ENCODE measurements around the gene HAPLN2. TPM values are rescaled to one million over a fixed set of nuclear protein-coding genes. Genes with fewer than 3 reads are reported as not detected.
A peak's percentile ranks its signal among the peaks of the same experiment; 100 is the strongest.

HAPLN2 gene
- total and polyA plus RNA-seq, 2 donors, result 0.09 to 0.50 TPM

- Histone ChIP-seq H3K27me3 (ENCODE audit: control insufficient read depth in 2 of 2, insufficient read depth in 1 of 2, low read length in 1 of 2) (peaks cover 79 to 100% of the 10 kb centered on the region in 2 donors), H3K27ac (ENCODE audit: low read depth in 1 of 2, low read length in 1 of 2) (no peak overlapping the region), H3K9me3 (ENCODE audit: control insufficient read depth in 2 of 2, insufficient read depth in 1 of 2, low read length in 1 of 2) (peaks cover 0 to 4% of the 10 kb centered on the region in 2 donors), H3K4me1 (ENCODE audit: control insufficient read depth in 2 of 2, insufficient read depth in 2 of 2, low read length in 2 of 2) (peaks cover 0 to 2% of the 10 kb centered on the region in 2 donors), H3K36me3 (ENCODE audit: control insufficient read depth in 2 of 2, insufficient read depth in 2 of 2, low read length in 1 of 2) (no peaks in the 10 kb centered on the region), H3K4me3 (ENCODE audit: low read length in 2 of 2) (no peak overlapping the region)
- 60% methylated on average over 1 of the region's 1 CpG for WGBS
- no peak for DNase-seq (ENCODE audit: low read depth in 6 of 9, low spot score in 9 of 9)
Measured at GRCh38 chr1:156644640-156645039, 25.4 kb downstream of the HAPLN2 start.

DNA sequence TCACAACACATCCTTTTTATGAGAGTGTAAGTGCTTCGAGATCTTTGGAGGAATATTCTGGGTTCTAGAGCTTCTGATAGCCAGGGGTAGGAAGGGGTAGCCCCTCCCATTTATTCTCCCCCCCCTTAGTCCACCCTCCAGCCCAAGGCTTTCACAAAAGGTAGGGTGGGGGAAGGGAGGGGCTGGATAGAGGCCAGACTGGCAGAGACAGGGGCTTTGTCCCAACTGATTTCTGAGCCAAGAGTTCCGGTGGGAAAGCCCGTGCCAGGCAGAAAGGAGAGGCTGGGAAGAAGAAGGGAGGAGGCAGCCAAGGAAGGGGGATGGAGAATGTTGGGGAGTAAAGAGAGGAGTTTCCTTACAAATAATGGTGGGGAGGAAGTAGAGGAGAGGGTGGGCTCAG lies 25.8 kb downstream of the HAPLN2 start:
- Histone ChIP-seq H3K4me1 (ENCODE audit: control insufficient read depth in 2 of 2, insufficient read depth in 2 of 2, low read length in 2 of 2) (peaks cover 0 to 2% of the 10 kb centered on the region in 2 donors), H3K27me3 (ENCODE audit: control insufficient read depth in 2 of 2, insufficient read depth in 1 of 2, low read length in 1 of 2) (peaks cover 80 to 100% of the 10 kb centered on the region in 2 donors), H3K4me3 (ENCODE audit: low read length in 2 of 2) (no peak overlapping the region), H3K9me3 (ENCODE audit: control insufficient read depth in 2 of 2, insufficient read depth in 1 of 2, low read length in 1 of 2) (peaks cover 0 to 4% of the 10 kb centered on the region in 2 donors), H3K36me3 (ENCODE audit: control insufficient read depth in 2 of 2, insufficient read depth in 2 of 2, low read length in 1 of 2) (no peaks in the 10 kb centered on the region), H3K27ac (ENCODE audit: low read depth in 1 of 2, low read length in 1 of 2) (no peak overlapping the region)
- no peak for DNase-seq (ENCODE audit: low read depth in 6 of 9, low spot score in 9 of 9)
- WGBS, result 82% methylated on average over 3 of the region's 3 CpGs

GRCh38 chr1:156645666-156646065 lies 26.5 kb downstream of the HAPLN2 start:
- H3K4me1 ChIP-seq (ENCODE audit: control insufficient read depth in 2 of 2, insufficient read depth in 2 of 2, low read length in 2 of 2), result peaks cover 0 to 2% of the 10 kb centered on the region in 2 donors
- H3K4me3 ChIP-seq (ENCODE audit: low read length in 2 of 2), result no peak overlapping the region
- no peak for DNase-seq (ENCODE audit: low read depth in 6 of 9, low spot score in 9 of 9)
- peaks cover 0 to 4% of the 10 kb centered on the region in 2 donors for H3K9me3 ChIP-seq (ENCODE audit: control insufficient read depth in 2 of 2, insufficient read depth in 1 of 2, low read length in 1 of 2)
- peaks cover 76 to 100% of the 10 kb centered on the region in 2 donors for H3K27me3 ChIP-seq (ENCODE audit: control insufficient read depth in 2 of 2, insufficient read depth in 1 of 2, low read length in 1 of 2)
- 98% methylated on average over 1 of the region's 1 CpG for WGBS
- no peak overlapping the region for H3K27ac ChIP-seq (ENCODE audit: low read depth in 1 of 2, low read length in 1 of 2)
- H3K36me3 ChIP-seq (ENCODE audit: control insufficient read depth in 2 of 2, insufficient read depth in 2 of 2, low read length in 1 of 2), result no peaks in the 10 kb centered on the region

- DNase-seq (ENCODE audit: low read depth in 6 of 9, low spot score in 9 of 9), result no peak
- Histone ChIP-seq H3K27ac (ENCODE audit: low read depth in 1 of 2, low read length in 1 of 2) (no peak overlapping the region), H3K4me1 (ENCODE audit: control insufficient read depth in 2 of 2, insufficient read depth in 2 of 2, low read length in 2 of 2) (peaks cover 0 to 2% of the 10 kb centered on the region in 2 donors), H3K4me3 (ENCODE audit: low read length in 2 of 2) (no peak overlapping the region), H3K36me3 (ENCODE audit: control insufficient read depth in 2 of 2, insufficient read depth in 2 of 2, low read length in 1 of 2) (no peaks in the 10 kb centered on the region), H3K27me3 (ENCODE audit: control insufficient read depth in 2 of 2, insufficient read depth in 1 of 2, low read length in 1 of 2) (peaks cover 65 to 99% of the 10 kb centered on the region in 2 donors), H3K9me3 (ENCODE audit: control insufficient read depth in 2 of 2, insufficient read depth in 1 of 2, low read length in 1 of 2) (peaks cover 0 to 4% of the 10 kb centered on the region in 2 donors)
- WGBS, result 19% methylated on average over 51 of the region's 51 CpGs
Measured at GRCh38 chr1:156646738-156647211, 27.6 kb downstream of the HAPLN2 start.

- Histone ChIP-seq H3K4me3 (ENCODE audit: low read length in 2 of 2) (no peak overlapping the region), H3K36me3 (ENCODE audit: control insufficient read depth in 2 of 2, insufficient read depth in 2 of 2, low read length in 1 of 2) (no peaks in the 10 kb centered on the region), H3K4me1 (ENCODE audit: control insufficient read depth in 2 of 2, insufficient read depth in 2 of 2, low read length in 2 of 2) (peaks cover 0 to 2% of the 10 kb centered on the region in 2 donors), H3K9me3 (ENCODE audit: control insufficient read depth in 2 of 2, insufficient read depth in 1 of 2, low read length in 1 of 2) (peaks cover 0 to under 1% of the 10 kb centered on the region in 2 donors), H3K27me3 (ENCODE audit: control insufficient read depth in 2 of 2, insufficient read depth in 1 of 2, low read length in 1 of 2) (peaks cover 59 to 99% of the 10 kb centered on the region in 2 donors), H3K27ac (ENCODE audit: low read depth in 1 of 2, low read length in 1 of 2) (no peak overlapping the region)
- no peak for DNase-seq (ENCODE audit: low read depth in 6 of 9, low spot score in 9 of 9)
- WGBS, result 82% methylated on average over 10 of the region's 10 CpGs
Measured at GRCh38 chr1:156647351-156647750, 28.1 kb downstream of the HAPLN2 start.

DNA sequence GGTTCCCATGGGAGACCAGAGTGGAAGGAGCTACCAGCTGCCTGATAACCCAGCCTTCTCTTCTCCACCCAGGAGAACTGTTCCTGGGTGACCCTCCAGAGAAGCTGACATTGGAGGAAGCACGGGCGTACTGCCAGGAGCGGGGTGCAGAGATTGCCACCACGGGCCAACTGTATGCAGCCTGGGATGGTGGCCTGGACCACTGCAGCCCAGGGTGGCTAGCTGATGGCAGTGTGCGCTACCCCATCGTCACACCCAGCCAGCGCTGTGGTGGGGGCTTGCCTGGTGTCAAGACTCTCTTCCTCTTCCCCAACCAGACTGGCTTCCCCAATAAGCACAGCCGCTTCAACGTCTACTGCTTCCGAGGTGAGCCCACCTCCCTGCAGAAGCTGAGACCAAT lies 29.3 kb downstream of the HAPLN2 start:
- DNase-seq (ENCODE audit: low read depth in 6 of 9, low spot score in 9 of 9), result no peak
- H3K27ac ChIP-seq (ENCODE audit: low read depth in 1 of 2, low read length in 1 of 2), result no peak overlapping the region
- H3K9me3 ChIP-seq (ENCODE audit: control insufficient read depth in 2 of 2, insufficient read depth in 1 of 2, low read length in 1 of 2), result no peaks in the 10 kb centered on the region
- H3K36me3 ChIP-seq (ENCODE audit: control insufficient read depth in 2 of 2, insufficient read depth in 2 of 2, low read length in 1 of 2), result no peaks in the 10 kb centered on the region
- 81% methylated on average over 10 of the region's 10 CpGs for WGBS
- H3K4me1 ChIP-seq (ENCODE audit: control insufficient read depth in 2 of 2, insufficient read depth in 2 of 2, low read length in 2 of 2), result peaks cover 0 to 2% of the 10 kb centered on the region in 2 donors
- H3K27me3 ChIP-seq (ENCODE audit: control insufficient read depth in 2 of 2, insufficient read depth in 1 of 2, low read length in 1 of 2), result peaks cover 48 to 99% of the 10 kb centered on the region in 2 donors
- no peak overlapping the region for H3K4me3 ChIP-seq (ENCODE audit: low read length in 2 of 2)

DNA sequence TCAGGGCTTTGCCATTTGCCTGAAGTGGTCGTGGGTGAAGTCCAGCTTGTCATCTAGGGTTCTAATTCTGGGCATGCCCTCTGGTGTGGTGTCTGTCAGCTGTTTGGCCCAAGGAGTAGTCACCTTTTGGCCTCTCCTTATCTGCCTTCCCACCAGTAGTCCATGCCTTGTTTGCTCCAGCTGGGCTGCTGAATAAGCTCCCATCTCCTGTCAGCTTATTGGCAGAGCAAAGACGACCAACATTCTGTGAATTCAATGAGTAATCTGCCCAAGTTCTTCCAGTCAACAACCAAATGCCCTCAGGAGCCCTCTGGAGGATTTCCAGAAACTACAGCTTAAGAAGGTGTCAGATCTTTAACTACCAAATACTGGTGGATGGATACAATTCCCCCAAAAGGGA lies 29.7 kb downstream of the HAPLN2 start:
- H3K36me3 ChIP-seq (ENCODE audit: control insufficient read depth in 2 of 2, insufficient read depth in 2 of 2, low read length in 1 of 2), result no peaks in the 10 kb centered on the region
- no peaks in the 10 kb centered on the region for H3K9me3 ChIP-seq (ENCODE audit: control insufficient read depth in 2 of 2, insufficient read depth in 1 of 2, low read length in 1 of 2)
- H3K4me1 ChIP-seq (ENCODE audit: control insufficient read depth in 2 of 2, insufficient read depth in 2 of 2, low read length in 2 of 2), result peaks cover 0 to 2% of the 10 kb centered on the region in 2 donors
- no peak overlapping the region for H3K4me3 ChIP-seq (ENCODE audit: low read length in 2 of 2)
- H3K27me3 ChIP-seq (ENCODE audit: control insufficient read depth in 2 of 2, insufficient read depth in 1 of 2, low read length in 1 of 2), result peaks cover 49 to 99% of the 10 kb centered on the region in 2 donors
- no peak overlapping the region for H3K27ac ChIP-seq (ENCODE audit: low read depth in 1 of 2, low read length in 1 of 2)
- DNase-seq (ENCODE audit: low read depth in 6 of 9, low spot score in 9 of 9), result no peak
- WGBS, result 16% methylated on average over 2 of the region's 2 CpGs

- Histone ChIP-seq H3K36me3 (ENCODE audit: control insufficient read depth in 2 of 2, insufficient read depth in 2 of 2, low read length in 1 of 2) (no peaks in the 10 kb centered on the region), H3K4me1 (ENCODE audit: control insufficient read depth in 2 of 2, insufficient read depth in 2 of 2, low read length in 2 of 2) (peaks cover 3 to 10% of the 10 kb centered on the region in 2 donors), H3K27me3 (ENCODE audit: control insufficient read depth in 2 of 2, insufficient read depth in 1 of 2, low read length in 1 of 2) (peaks cover 43 to 99% of the 10 kb centered on the region in 2 donors), H3K9me3 (ENCODE audit: control insufficient read depth in 2 of 2, insufficient read depth in 1 of 2, low read length in 1 of 2) (no peaks in the 10 kb centered on the region), H3K4me3 (ENCODE audit: low read length in 2 of 2) (no peak overlapping the region), H3K27ac (ENCODE audit: low read depth in 1 of 2, low read length in 1 of 2) (no peak overlapping the region)
- DNase-seq (ENCODE audit: low read depth in 6 of 9, low spot score in 9 of 9), result peak in 2 of 9 donors; percentile 30 to 53
- WGBS, result 50% methylated on average over 16 of the region's 16 CpGs
Measured at GRCh38 chr1:156652131-156652991, 33.1 kb downstream of the HAPLN2 start.

DNA sequence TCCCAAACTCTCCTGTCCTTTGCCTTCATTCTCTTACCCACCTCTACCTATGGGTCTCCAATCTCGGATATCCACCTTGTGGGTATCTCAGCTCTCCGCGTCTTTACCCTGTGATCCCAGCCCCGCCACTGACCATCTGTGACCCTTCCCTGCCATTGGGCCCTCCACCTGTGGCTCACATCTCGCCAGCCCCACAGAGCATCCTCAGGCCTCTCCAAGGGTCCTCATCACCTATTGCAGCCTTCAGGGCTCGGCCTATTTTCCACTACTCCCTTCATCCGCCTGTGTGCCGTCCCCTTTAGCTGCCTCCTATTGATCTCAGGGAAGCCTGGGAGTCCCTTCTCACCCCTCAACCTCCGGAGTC lies 33.8 kb downstream of the HAPLN2 start:
- 90% methylated on average over 9 of the region's 9 CpGs for WGBS

More for the DNA sequence above, 33.8 kb downstream of the HAPLN2 start:
- peaks cover 42 to 99% of the 10 kb centered on the region in 2 donors for H3K27me3 ChIP-seq (ENCODE audit: control insufficient read depth in 2 of 2, insufficient read depth in 1 of 2, low read length in 1 of 2)
- no peak for DNase-seq (ENCODE audit: low read depth in 6 of 9, low spot score in 9 of 9)
- H3K9me3 ChIP-seq (ENCODE audit: control insufficient read depth in 2 of 2, insufficient read depth in 1 of 2, low read length in 1 of 2), result no peaks in the 10 kb centered on the region
- no peaks in the 10 kb centered on the region for H3K36me3 ChIP-seq (ENCODE audit: control insufficient read depth in 2 of 2, insufficient read depth in 2 of 2, low read length in 1 of 2)
- no peak overlapping the region for H3K27ac ChIP-seq (ENCODE audit: low read depth in 1 of 2, low read length in 1 of 2)
- peaks cover 5 to 16% of the 10 kb centered on the region in 2 donors for H3K4me1 ChIP-seq (ENCODE audit: control insufficient read depth in 2 of 2, insufficient read depth in 2 of 2, low read length in 2 of 2)
- H3K4me3 ChIP-seq (ENCODE audit: low read length in 2 of 2), result no peak overlapping the region
